ENCODE results near the gene WDR64. TPM values are rescaled to one million over a fixed set of nuclear protein-coding genes. Genes with fewer than 3 reads are reported as not detected.

The WDR64 gene
- total and polyA plus RNA-seq, 2 experiments from 2014 or later: not detected

DNA sequence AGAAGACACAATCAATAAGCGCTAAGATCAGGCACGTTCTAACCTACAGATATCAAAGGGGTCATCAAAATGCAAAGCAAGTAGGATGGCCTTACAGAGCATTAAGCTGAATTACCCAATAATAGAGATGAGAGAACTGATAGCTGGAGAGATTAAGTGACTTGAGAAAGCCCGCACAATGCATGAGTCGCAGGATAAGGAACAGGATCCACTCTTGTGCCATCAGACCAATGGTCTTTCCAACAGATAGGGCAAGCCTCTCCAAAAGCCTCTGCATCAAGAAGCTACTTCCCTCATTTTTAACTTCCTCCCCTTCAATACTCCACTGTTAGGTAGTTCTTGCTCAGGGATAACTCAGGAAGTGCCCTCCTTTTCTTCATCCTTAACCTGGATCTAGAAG, 14.5 kb upstream of the WDR64 start:
- ATAC-seq (no peak), DNase-seq (ENCODE audit: low spot score) (no peak)
- Histone ChIP-seq H3K4me2 (peak overlapping the region; percentile 76), H3K9me2 (ENCODE audit: insufficient read depth) (no peaks in the 10 kb centered on the region), H3K4me3 (peak overlapping the region; percentile 79), H3K27ac (ENCODE audit: low read depth) (no peak overlapping the region), H3K4me1 (ENCODE audit: insufficient read depth) (peaks cover 18% of the 10 kb centered on the region), H3K27me3 (ENCODE audit: insufficient read depth) (no peaks in the 10 kb centered on the region), H4K20me1 (replicated peaks; ENCODE audit: insufficient read depth) (peaks cover 12% of the 10 kb centered on the region), H3K36me3 (ENCODE audit: insufficient read depth) (peaks cover 9% of the 10 kb centered on the region; the same call in 1 of the 2 replicates), H2AFZ (no peak overlapping the region), H3F3A (replicated peaks; ENCODE audit: low read depth) (no peaks in the 10 kb centered on the region), H3K79me2 (replicated peaks; ENCODE audit: insufficient read depth) (peaks cover 69% of the 10 kb centered on the region)
- Mint-ChIP-seq H3K4me3 (peak overlapping the region; percentile 78), H3K27me3 (ENCODE audit: insufficient read depth, low read depth, poor library complexity) (peaks cover 7% of the 10 kb centered on the region), H3K4me1 (peaks cover 27% of the 10 kb centered on the region; the same call in 2 of the 3 replicates), H3K9me3 (peaks cover 20% of the 10 kb centered on the region), H3K36me3 (ENCODE audit: low read depth) (peaks cover 41% of the 10 kb centered on the region), H3K27ac (peak overlapping the region; percentile 28; the same call in 1 of the 2 replicates)
- TF ChIP-seq JUNB (IDR thresholded peaks at IDR 0.05; ENCODE audit: unreplicated experiment) (no peak), NANOG (IDR thresholded peaks at IDR 0.05; ENCODE audit: borderline replicate concordance) (no peak), ZNF331 (CRISPR knock-in tag; IDR thresholded peaks at IDR 0.05; ENCODE audit: low read depth) (no peak), CREB1 (CRISPR knock-in tag; IDR thresholded peaks at IDR 0.05; ENCODE audit: low read depth) (no peak), ZNF114 (CRISPR knock-in tag; IDR thresholded peaks at IDR 0.05) (no peak), ZNF462 (CRISPR knock-in tag; IDR thresholded peaks at IDR 0.05) (no peak), POLR2AphosphoS5 (IDR thresholded peaks at IDR 0.05; ENCODE audit: low read depth) (no peak), EZH2phosphoT487 (IDR thresholded peaks at IDR 0.05; ENCODE audit: unreplicated experiment) (no peak), EZH2 (IDR thresholded peaks at IDR 0.05; ENCODE audit: low read depth, unreplicated experiment) (no peak), STAT1 (IDR thresholded peaks at IDR 0.05; ENCODE audit: unreplicated experiment) (no peak)
- TF ChIP-seq, protein P1, sequence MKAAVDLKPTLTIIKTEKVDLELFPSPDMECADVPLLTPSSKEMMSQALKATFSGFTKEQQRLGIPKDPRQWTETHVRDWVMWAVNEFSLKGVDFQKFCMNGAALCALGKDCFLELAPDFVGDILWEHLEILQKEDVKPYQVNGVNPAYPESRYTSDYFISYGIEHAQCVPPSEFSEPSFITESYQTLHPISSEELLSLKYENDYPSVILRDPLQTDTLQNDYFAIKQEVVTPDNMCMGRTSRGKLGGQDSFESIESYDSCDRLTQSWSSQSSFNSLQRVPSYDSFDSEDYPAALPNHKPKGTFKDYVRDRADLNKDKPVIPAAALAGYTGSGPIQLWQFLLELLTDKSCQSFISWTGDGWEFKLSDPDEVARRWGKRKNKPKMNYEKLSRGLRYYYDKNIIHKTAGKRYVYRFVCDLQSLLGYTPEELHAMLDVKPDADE (IDR thresholded peaks at IDR 0.05): no peak
- TF ChIP-seq, protein P2, sequence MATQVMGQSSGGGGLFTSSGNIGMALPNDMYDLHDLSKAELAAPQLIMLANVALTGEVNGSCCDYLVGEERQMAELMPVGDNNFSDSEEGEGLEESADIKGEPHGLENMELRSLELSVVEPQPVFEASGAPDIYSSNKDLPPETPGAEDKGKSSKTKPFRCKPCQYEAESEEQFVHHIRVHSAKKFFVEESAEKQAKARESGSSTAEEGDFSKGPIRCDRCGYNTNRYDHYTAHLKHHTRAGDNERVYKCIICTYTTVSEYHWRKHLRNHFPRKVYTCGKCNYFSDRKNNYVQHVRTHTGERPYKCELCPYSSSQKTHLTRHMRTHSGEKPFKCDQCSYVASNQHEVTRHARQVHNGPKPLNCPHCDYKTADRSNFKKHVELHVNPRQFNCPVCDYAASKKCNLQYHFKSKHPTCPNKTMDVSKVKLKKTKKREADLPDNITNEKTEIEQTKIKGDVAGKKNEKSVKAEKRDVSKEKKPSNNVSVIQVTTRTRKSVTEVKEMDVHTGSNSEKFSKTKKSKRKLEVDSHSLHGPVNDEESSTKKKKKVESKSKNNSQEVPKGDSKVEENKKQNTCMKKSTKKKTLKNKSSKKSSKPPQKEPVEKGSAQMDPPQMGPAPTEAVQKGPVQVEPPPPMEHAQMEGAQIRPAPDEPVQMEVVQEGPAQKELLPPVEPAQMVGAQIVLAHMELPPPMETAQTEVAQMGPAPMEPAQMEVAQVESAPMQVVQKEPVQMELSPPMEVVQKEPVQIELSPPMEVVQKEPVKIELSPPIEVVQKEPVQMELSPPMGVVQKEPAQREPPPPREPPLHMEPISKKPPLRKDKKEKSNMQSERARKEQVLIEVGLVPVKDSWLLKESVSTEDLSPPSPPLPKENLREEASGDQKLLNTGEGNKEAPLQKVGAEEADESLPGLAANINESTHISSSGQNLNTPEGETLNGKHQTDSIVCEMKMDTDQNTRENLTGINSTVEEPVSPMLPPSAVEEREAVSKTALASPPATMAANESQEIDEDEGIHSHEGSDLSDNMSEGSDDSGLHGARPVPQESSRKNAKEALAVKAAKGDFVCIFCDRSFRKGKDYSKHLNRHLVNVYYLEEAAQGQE (IDR thresholded peaks at IDR 0.05; ENCODE audit: unreplicated experiment): no peak
- TF ChIP-seq, protein P3, sequence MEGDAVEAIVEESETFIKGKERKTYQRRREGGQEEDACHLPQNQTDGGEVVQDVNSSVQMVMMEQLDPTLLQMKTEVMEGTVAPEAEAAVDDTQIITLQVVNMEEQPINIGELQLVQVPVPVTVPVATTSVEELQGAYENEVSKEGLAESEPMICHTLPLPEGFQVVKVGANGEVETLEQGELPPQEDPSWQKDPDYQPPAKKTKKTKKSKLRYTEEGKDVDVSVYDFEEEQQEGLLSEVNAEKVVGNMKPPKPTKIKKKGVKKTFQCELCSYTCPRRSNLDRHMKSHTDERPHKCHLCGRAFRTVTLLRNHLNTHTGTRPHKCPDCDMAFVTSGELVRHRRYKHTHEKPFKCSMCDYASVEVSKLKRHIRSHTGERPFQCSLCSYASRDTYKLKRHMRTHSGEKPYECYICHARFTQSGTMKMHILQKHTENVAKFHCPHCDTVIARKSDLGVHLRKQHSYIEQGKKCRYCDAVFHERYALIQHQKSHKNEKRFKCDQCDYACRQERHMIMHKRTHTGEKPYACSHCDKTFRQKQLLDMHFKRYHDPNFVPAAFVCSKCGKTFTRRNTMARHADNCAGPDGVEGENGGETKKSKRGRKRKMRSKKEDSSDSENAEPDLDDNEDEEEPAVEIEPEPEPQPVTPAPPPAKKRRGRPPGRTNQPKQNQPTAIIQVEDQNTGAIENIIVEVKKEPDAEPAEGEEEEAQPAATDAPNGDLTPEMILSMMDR (conservative IDR thresholded peaks at IDR 0.05; ENCODE audit: low read depth in 2 of 2): no peak
